Natural killer cell (primary cell): ENCODE measurements around the gene LTB4R. TPM values are rescaled to one million over a fixed set of nuclear protein-coding genes. Genes with fewer than 3 reads are reported as not detected.

Source experiments
- ATAC-seq, 3 donors: fragments of 150-1000 bp in 2 of 3; fragments of 200-7000 bp in 1 of 3; cut with Tn5 transposase; 1 replicate in 1 of 3; 2 replicates in 2 of 3; pipeline ENCODE4 v1.10.0; 2021; ENCODE audit warnings: mild to moderate bottlenecking in 2 of 3, moderate library complexity in 2 of 3
- DNase-seq, 2 donors: peaks; one replicate each; pipeline versions ENCODE4 v3.0.0 to v3.0.0-alpha.2; 2013 to 2021; ENCODE audit warnings: mixed read lengths in 1 of 2
- H3K27ac ChIP-seq: one replicate; pipeline ENCODE4 v1.5.1; 2013; ENCODE audit warnings: mild to moderate bottlenecking, low read length
- H3K27me3 ChIP-seq: one replicate; pipeline ENCODE4 v1.6.1; 2013; ENCODE audit warnings: low read length; ENCODE audit not compliant: control insufficient read depth, insufficient read depth
- H3K36me3 ChIP-seq: one replicate; pipeline ENCODE4 v1.6.1; 2013; ENCODE audit warnings: low read length; ENCODE audit not compliant: control insufficient read depth, insufficient read depth
- H3K4me1 ChIP-seq: one replicate; pipeline ENCODE4 v1.6.1; 2013; ENCODE audit warnings: low read length; ENCODE audit not compliant: control insufficient read depth, insufficient read depth
- H3K4me3 ChIP-seq: one replicate; pipeline ENCODE4 v1.5.1; 2013; ENCODE audit warnings: low read length
- H3K9me3 ChIP-seq: one replicate; pipeline ENCODE4 v1.6.1; 2013; ENCODE audit warnings: low read length; ENCODE audit not compliant: control insufficient read depth, insufficient read depth
- H3K27ac Mint-ChIP-seq, 2 donors: one replicate each; pipeline ENCODE4 v1.8.0; 2022; ENCODE audit warnings: mild to moderate bottlenecking in 2 of 2, mixed read lengths in 2 of 2, moderate library complexity in 1 of 2
- H3K27me3 Mint-ChIP-seq, 2 donors: one replicate each; pipeline ENCODE4 v1.8.0; 2022; ENCODE audit warnings: low read depth in 2 of 2, mixed read lengths in 2 of 2
- H3K36me3 Mint-ChIP-seq: one replicate; pipeline ENCODE4 v1.8.0; 2022; ENCODE audit warnings: mixed read lengths
- H3K4me1 Mint-ChIP-seq, 2 donors: one replicate each; pipeline ENCODE4 v1.8.0; 2022; ENCODE audit warnings: mixed read lengths in 2 of 2
- H3K4me3 Mint-ChIP-seq: one replicate; pipeline ENCODE4 v1.8.0; 2022; ENCODE audit warnings: mild to moderate bottlenecking, moderate library complexity, mixed read lengths
- H3K9me3 Mint-ChIP-seq, 2 donors: one replicate each; pipeline ENCODE4 v1.8.0; 2022; ENCODE audit warnings: mixed read lengths in 2 of 2
- CTCF ChIP-seq: fragments of 200-600 bp; IDR thresholded peaks from one replicate; pipeline ENCODE4 v1.8.0; 2022; ENCODE audit warnings: antibody characterized with exemption
- WGBS: methylation state at CpG from one replicate; pipeline ENCODE4 v1.1.7; 2013; ENCODE audit warnings: missing lambda C conversion rate; ENCODE audit not compliant: insufficient coverage; 5-methylcytosine and 5-hydroxymethylcytosine counted together
- intact Hi-C: fragments of 100-400 bp; cut with micrococcal nuclease; formaldehyde crosslinking; loops from one replicate; pipeline ENCODE4 v1.14.2; 2022
- total RNA-seq, 4 donors: library from RNA; stranded (reverse); fragments of 120-200 nt in 1 of 4; gene quantifications; one replicate each; pipeline versions ENCODE4 v1.2.3 to v1.2.4, GENCODE V29; 2013 to 2022

The LTB4R gene
- total RNA-seq, 3 donors from 2014 or later (not counting 1 experiment from before 2014, with no cell fraction given), result 33.5 to 55.7 (median 49.7) TPM

GRCh38 chr14:24329736-24330135 is 18.4 kb downstream of the LTB4R start:
- Histone ChIP-seq H3K27me3 (peaks cover 14% of the 10 kb centered on the region), H3K27ac (peak overlapping the region; percentile 61), H3K9me3 (no peaks in the 10 kb centered on the region), H3K4me1 (peaks cover 93% of the 10 kb centered on the region), H3K4me3 (no peak overlapping the region), H3K36me3 (no peaks in the 10 kb centered on the region)
- no peaks in the 10 kb centered on the region for H3K9me3 Mint-ChIP-seq
- TF ChIP-seq CTCF, result no peak
- ATAC-seq, result peak; percentile 72 to 88 (median 85)
- WGBS, result 11% methylated on average over 9 of the region's 9 CpGs
- H3K27ac Mint-ChIP-seq, result peak overlapping the region; percentile 87 to 88
- H3K4me3 Mint-ChIP-seq, result peak overlapping the region; percentile 79
- peaks cover 69 to 77% of the 10 kb centered on the region in 2 donors for H3K4me1 Mint-ChIP-seq
- peak; percentile 86 to 93 for DNase-seq
- intact Hi-C loops, result loop anchor here (1.0 to 10.0 kb wide), 6 partner anchors 38 to 825 kb away; partner anchors contain the start of genes GZMB, NFATC4 and RABGGTA
- H3K27me3 Mint-ChIP-seq, result peaks cover 6 to 8% of the 10 kb centered on the region in 2 donors
- no peaks in the 10 kb centered on the region for H3K36me3 Mint-ChIP-seq

DNA sequence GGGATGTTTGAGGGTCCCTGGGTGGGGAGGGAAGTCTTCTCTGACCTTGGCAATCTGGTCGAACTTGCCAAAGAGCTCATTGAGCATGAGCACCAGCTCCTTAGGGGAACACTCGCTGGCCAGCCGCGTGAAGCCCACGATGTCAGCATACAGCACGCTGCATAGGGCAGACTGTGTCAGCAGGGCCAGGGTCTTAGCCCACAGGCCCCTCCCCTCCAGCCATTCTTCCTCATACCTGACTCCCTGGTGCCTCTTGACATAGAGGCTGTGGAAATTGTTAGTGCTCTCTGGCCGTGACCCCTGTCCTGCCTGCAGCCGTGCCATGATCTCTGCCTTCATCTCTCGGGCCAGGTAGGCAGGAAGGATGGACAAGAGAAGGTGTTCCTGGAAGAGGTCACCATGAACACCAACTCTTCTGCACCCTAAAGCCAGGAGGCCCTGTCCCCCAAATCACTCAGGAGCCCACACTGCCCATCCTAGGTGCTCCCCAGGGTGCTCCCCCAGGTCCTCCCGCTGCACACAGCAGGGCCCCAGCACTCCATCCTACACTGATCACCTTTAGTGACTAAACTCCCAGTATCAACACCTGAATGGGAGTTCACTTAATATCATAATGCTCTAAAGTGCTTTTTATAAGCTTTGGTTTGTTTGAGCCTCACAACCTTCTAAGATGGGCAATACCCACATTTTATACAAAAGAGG is 19.8 kb downstream of the LTB4R start:
- no peaks in the 10 kb centered on the region for H3K9me3 Mint-ChIP-seq
- H3K36me3 Mint-ChIP-seq, result peaks cover 3% of the 10 kb centered on the region
- intact Hi-C loops, result loop anchor here (5.0 to 10.0 kb wide), 3 partner anchors 36 to 824 kb away; partner anchors contain the start of gene NFATC4
- no peak for DNase-seq
- Histone ChIP-seq H3K27ac (no peak overlapping the region), H3K4me3 (no peak overlapping the region), H3K36me3 (no peaks in the 10 kb centered on the region), H3K9me3 (no peaks in the 10 kb centered on the region), H3K4me1 (peaks cover 92% of the 10 kb centered on the region), H3K27me3 (peaks cover 15% of the 10 kb centered on the region)
- H3K27ac Mint-ChIP-seq, result peak overlapping the region; percentile 87 to 88
- ATAC-seq, result no peak
- peaks cover 14 to 16% of the 10 kb centered on the region in 2 donors for H3K27me3 Mint-ChIP-seq
- no peak for TF ChIP-seq CTCF
- H3K4me3 Mint-ChIP-seq, result peak overlapping the region; percentile 79
- 96% methylated on average over 10 of the region's 10 CpGs for WGBS
- H3K4me1 Mint-ChIP-seq, result peaks cover 79 to 87% of the 10 kb centered on the region in 2 donors

- TF ChIP-seq CTCF, result no peak
Observed at GRCh38 chr14:24331731-24332267, 20.5 kb downstream of the LTB4R start.

More at GRCh38 chr14:24331731-24332267, 20.5 kb downstream of the LTB4R start:
- DNase-seq (no peak), ATAC-seq (no peak)
- Histone ChIP-seq H3K27ac (no peak overlapping the region), H3K9me3 (no peaks in the 10 kb centered on the region), H3K4me1 (peaks cover 86% of the 10 kb centered on the region), H3K27me3 (peaks cover 15% of the 10 kb centered on the region), H3K36me3 (peaks cover 5% of the 10 kb centered on the region), H3K4me3 (no peak overlapping the region)
- H3K4me1 Mint-ChIP-seq, result peaks cover 84 to 91% of the 10 kb centered on the region in 2 donors
- peak overlapping the region; percentile 93 for H3K4me3 Mint-ChIP-seq
- no peaks in the 10 kb centered on the region for H3K9me3 Mint-ChIP-seq
- H3K27ac Mint-ChIP-seq, result peak overlapping the region; percentile 87 to 88
- WGBS, result 45% methylated on average over 26 of the region's 26 CpGs
- H3K36me3 Mint-ChIP-seq, result peaks cover 9% of the 10 kb centered on the region
- intact Hi-C loops, result loop anchor here (1.0 to 10.0 kb wide), 5 partner anchors 20 to 823 kb away; partner anchors contain the start of genes LTB4R and NFATC4
- H3K27me3 Mint-ChIP-seq, result peaks cover 14 to 16% of the 10 kb centered on the region in 2 donors
